Stimulated activated CD8-positive, alpha-beta memory T cell treated with anti-CD3 and anti-CD28 coated beads, Interleukin-12 subunit alpha, Interleukin-12 subunit beta, amount 100 ng/mL, for 24 hours (primary cell): ENCODE results near the gene EIF2S3B.
A peak's percentile ranks its signal among the peaks of the same experiment; 100 is the strongest.
"Not testable (repeated sequence)": the region's sequence is repeated elsewhere in the genome, so short reads cannot be mapped to it uniquely, and the experiment has no call there.

Experiments used
- DNase-seq: peaks from one replicate; pipeline ENCODE4 v3.0.0-alpha.2; 2020; ENCODE audit errors: extremely low read depth

The EIF2S3B gene

DNA sequence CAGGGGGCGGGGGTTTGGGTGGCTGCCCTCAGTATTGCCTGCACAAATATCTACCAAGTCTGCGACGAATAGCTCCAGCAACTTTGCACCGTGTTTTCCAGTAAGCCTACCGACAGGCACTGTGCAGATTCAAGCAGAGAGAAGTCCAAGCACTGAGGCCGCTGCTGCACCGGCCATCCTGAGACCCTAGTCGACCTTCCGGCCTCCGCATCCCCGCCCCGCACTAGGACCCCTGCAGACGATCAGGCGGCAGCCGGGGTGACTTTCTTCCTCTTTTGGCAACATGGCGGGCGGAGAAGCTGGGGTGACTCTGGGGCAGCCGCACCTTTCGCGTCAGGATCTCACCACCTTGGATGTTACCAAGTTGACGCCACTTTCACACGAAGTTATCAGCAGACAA lies at the start of gene EIF2S3B:
Gene EIF2S3B (plus strand): TSS at position 271 of the 400 bp plus-strand sequence. CDS start 13 bp downstream, at position 284.
- DNase-seq: no peak

DNA sequence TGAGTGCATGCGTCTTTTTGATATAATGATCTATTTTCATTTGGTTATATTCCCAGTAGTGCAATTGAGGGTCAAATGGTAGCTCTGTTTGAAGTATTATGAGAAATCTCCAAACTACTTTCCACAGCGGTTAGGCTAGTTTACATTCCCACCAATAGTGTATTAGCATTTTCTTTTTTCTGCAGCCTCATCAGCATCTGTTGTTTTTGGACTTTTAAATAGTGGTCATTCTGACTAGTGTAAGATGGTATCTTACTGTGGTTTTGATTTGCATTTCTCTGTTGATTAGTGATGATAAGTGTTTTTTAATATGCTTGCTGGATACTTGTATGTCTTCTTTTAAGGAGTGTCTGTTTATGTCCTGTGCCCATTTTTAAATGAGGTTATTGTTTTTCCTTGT lies 48.8 kb upstream of the EIF2S3B start:
- no peak for DNase-seq

DNA sequence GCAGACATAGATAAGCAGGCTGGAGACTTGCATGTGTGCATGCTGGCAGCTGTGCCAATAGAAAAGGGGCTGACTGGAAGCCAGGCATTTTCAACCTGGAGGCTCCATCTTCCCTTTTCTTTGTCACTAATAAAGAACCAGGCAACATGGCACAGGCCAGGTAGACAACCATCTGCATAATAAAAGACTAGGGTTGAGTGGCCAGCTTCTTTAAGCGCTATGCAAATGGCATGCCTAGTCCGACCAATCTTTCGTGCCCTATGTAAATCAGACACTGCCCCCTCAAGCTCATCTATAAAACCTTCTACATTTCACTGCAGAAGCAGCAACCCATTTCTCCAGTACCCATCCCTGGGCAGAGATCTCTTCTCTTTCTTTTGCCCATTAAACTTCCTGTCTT lies 47.9 kb upstream of the EIF2S3B start:
- DNase-seq: no peak

DNA sequence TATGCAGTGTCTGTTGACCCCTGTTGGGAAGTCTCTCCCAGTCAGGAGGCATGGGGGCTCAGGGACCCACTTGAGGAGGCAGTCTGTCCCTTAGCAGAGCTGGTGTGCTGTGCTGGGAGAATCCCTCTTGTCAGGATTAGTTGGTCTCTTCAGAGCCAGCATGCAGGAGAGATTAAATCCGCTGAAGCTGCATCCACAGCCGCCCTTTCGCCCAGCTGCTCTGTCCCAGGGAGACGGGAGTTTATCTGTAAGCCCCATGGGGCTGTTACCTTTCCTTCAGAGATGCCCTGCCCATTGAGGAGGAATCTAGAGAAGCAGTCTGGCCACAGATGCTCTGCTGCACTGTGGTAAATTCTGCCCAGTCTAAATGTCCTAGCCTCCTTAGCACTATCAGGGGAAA lies 39.4 kb upstream of the EIF2S3B start:
- no peak for DNase-seq

DNA sequence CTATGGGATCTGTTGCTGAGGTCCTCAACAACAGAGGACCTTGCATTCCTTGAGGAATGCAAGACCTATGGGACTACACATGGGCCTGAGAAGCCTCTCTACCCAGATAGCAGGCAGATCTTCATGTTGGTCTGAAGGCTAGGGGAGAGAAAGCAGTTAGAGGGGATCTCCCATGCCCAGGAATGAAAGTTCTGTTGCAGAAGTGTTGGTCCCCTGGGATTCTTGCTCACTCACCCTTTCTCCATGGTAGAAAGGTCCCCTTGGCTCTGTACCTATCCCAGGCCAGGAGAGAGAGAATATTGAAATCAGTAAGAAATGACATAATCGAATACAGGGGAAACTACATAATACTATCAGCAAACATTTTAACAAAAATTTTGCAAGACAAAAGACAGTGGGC lies 36.0 kb upstream of the EIF2S3B start:
- DNase-seq: no peak

DNA sequence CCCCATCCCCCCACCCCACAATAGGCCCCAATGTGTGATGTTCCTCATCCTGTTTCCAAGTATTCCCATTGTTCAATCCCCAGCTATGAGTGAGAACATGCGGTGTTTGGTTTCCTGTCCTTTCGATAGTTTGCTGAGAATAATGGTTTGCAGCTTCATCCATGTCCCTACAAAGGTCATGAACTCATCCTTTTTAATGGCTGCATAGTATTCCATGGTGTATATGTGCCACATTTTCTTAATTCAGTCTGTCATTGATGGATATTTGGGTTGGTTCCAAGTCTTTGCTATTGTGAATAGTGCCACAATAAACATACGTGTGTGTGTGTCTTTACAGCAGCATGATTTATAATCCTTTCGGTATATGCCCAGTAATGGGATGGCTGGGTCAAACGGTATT lies 32.9 kb upstream of the EIF2S3B start:
- not testable (repeated sequence) for DNase-seq

DNA sequence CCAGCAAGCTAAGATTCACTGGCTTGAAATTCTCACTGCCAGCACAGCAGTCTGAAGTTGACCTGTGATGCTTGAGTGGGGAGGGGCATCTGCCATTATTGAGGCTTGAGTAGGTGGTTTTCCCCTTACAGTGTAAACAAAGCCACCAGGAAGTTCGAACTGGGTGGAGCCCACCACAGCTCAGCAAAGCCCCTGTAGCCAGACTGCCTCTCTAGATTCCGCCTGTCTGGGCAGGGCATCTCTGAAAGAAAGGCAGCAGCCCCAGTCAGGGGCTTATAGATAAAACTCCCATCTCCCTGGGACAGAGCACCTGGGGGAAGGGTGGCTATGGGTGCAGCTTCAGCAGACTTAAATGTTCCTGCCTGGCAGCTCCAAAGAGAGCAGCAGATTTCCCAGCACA lies 23.8 kb upstream of the EIF2S3B start:
- DNase-seq: not testable (repeated sequence)

DNA sequence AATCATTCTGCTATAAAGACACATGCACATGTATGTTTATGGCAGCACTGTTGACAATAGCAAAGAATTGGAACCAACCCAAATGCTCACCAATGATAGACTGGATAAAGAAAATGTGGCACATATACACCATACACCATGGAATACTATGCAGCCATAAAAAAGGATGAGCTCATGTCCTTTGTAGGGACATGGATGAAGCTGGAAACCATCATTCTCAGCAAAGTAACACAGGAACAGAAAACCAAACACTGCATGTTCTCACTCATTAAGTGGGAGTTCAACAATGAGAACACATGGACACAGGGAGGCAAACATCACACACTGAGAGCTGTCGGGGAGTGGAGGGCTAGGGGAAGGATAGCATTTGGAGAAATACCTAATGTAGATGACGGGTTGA lies 18.4 kb upstream of the EIF2S3B start:
- DNase-seq: not testable (repeated sequence)

DNA sequence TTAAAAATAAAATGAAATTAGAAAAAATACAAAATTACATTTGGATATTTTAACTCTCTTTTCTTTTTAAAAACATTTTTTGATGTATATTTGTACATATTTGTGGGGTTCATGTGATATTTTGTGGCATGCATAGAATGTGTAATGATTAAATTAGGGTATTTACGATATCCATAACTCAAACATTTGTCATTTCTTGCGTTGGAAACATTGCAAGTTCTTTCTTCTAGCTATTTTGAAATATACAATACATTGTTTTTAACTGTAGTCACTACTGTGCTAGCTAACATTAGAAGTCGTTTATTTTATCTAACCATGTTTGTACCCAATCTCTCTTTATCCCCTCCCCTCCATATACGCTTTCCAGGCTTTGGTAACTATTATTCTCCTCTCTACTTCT lies 13.9 kb upstream of the EIF2S3B start:
- DNase-seq: no peak

DNA sequence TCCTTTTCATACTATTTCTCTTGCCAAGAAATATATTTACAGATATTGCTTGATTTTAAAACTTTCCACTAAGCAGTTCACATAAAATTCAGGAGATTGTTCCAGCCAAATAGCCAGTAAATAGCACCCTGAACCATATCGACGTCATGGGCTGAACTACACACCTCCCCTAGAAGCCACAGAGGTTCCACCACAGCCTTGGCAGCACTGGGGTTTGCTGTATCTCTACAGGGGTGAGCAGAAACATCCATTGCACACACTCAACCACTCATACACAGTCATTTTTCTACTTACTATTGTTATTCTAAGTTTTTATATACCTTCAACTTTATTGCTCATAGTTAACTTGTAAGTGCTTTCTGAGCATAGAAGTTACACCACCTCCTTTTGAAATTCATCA lies 8.1 kb upstream of the EIF2S3B start:
- DNase-seq: peak; percentile 35

DNA sequence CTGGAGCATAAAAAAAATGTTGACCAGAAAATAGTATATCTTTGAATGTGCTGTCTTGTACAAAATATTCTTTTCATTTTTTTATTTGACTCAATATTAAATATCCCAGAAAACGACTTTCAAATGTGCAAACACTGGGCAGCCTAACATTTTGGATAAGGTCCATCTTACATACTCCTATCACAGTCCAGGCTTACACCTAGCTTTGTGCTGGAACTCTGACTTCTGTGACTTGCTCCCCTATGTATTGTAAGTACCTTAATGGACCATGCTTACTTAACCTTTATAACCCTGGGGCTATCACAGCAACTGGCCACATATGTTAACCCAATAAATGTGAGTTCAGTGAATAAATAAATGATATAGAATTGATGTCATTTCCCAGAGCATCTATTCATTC lies 7.6 kb upstream of the EIF2S3B start:
- no peak for DNase-seq

DNA sequence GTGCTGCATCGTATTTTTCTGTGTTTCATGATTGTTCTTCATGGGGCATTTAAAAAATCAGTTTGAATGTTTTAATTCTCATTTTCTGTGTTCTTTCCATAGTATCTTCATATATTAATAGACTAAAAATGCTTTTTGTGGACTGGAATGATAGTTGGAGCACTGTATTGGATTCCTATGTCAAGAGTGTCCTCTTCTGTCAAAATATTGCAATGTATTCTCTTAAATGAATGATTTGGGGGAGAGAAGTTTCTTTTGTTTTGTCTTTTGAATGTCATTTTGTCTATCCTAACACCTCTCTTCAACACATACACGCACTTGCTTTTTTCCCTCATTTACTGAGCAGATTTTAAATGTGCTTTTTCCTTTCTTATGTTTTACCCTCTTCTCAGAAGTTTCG lies 4.7 kb upstream of the EIF2S3B start:
- DNase-seq: no peak

DNA sequence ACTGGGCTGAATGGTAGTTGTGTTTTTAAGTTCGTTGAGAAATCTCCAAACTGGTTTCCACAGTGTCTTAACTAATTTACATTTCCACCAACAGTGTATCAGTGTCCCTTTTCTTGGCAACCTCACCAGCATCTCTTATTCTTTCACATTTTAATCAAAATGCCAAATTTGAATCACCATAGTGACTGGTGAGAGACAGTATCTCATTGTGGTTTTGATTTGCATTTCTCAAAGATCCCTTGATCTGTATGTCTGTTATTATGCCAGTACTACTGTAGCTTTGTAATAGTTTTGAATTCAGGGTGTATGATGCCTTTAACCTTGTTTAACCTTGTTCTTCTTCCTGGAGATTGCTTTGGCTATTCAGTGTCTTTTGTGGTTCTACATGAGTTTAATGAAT lies 2.2 kb upstream of the EIF2S3B start:
- no peak for DNase-seq

DNA sequence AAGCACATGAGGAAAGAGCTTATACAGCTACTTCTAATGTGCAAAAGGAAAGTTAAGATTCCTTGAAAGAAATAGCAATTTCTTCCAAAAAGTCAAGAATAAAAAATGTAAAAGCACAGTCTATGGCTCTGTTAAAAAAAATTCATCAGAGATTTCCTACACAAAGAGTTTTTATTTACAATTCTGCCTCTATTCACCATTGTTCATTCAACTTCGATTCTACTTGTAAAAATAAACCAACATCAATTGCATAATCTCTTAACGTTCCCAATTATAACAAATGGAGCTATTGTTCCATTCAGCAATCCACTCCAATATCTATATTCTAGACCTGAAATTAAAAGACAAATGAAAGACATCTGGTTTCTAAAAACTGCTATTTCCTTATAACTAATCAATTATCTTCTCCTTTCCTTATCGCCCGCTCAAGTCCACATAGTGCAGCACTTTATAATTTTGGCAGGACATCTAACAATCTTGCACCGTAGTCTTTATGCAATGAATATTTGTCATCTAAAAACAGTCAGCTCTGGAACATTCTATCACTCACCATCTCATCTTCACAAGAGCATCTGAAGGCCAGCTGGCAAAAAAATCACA lies 6.2 kb downstream of the EIF2S3B start:
- DNase-seq: no peak

DNA sequence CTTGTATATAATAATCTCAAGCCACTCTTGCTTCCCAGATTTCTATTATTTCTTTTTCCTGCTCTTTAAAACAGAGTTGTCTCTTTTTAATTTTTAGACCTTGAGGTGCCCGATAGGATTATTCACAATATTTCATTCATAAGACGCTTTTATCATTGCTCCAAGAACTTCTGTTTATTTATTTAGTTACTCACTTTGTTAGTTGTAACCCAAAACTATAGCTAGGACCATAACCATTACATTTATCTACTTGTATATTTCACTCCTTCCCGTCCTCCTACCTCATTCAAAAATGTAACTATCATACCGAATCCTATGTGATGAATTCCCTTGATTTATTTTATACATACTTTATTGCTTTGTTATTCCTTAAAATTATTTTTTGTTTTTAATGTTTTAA lies 7.1 kb downstream of the EIF2S3B start:
- DNase-seq: no peak

DNA sequence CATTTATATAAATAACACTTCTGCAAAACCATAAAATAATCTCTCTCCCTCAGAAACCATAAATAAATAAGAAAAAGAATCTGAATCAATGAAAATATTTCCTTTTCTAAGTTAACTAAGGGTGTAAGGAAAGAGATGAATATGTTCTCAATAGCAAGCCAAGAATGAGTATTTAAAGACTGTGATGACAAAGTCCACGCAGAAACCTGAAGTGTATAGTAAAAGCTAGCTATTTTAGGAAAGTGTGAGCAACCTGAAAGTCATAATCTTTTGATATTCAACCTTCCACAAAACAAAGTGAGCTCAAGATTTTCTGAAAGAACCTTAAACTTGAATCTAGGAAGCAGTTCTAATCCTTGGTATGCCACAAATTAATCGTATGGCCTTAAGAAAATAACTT lies 15.9 kb downstream of the EIF2S3B start:
- no peak for DNase-seq

DNA sequence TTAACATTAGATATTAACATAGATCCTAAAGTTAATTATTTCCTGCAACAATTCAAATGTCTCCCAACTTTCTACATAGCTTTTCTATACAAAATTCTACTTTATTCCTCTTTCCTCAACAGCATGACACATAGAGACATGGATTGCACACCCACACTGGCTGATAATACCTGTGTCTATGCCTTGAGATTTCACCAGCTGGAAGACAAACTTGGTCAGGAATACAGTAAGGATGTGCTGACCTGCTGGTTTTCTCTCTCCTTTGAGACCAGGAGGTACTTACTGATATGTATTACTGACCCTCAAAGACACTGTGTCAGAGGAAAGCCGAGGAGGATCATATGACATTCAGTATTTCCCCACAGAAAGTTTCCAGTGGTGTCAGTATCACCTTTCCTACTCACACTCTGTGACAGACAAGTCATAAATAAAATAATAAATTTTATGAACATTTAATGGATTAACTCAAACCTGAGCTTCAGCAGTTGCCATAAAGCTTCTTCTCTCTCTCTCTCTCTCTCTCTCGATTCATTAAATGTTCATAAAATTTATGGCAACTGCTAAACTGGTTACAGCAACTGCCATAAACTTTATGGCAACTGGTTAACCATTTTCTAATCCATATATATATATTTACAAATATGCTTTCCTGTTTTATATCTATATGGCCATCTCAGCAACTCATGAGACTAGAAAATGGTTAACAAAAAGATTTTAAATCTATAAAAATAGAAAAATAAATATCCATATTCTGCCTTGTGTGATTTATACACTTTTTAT lies 22.7 kb downstream of the EIF2S3B start:
- no peak for DNase-seq

DNA sequence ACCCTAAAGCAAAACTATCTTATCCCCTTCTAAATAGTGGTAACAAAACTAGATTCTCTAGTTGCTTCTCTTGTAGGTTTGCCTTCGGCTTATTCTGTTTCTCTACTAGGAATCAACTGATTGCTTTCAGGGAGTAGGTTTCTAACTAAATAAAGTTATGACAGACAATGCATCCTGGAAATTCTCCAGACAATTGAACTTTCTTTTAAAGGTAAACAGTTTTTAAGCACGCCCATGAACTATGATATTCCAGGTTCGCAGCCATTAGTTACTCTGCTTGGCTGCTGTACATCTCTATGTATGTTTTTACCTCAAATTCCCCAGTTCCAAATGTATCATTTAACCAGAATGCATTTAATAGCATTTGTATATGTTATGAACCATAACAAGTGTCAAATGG lies 23.9 kb downstream of the EIF2S3B start:
- DNase-seq: no peak

DNA sequence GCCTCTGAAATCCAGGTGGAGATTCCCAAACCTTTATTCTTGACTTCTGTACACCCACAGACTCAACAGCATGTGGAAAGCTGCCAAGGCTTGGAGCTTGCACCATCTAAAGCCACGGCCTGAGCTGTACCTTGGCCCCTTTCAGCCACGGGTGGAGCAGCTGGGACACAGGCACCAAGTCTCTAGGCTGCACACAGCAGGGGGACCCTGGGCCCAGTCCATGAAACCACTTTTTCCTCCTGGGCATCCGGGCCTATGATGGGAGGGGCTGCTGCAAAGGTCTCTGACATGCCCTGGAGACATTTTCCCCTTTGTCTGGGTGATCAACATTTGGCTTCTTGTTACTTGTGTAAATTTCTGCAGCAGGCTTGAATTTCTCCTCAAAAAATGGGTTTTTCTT lies 32.0 kb downstream of the EIF2S3B start:
- DNase-seq: no peak

DNA sequence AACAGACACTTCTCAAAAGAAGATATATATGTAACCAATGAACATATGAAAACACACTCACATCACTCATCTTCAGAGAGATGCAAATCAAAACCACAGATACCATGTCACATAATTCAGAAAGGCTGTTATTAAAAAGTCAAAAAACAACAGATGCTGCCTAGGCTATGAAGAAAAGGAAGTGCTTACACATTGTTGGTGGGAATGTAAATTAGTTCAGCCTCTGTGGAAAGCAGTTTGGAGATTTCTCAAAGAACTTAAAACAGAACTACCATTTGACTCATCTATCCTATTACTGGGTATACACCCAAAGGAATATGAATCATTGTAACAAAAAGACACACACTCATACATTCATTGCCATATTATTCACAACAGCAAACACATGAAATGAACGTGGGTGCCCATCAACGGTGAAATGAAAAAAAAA lies 35.1 kb downstream of the EIF2S3B start:
- DNase-seq: no peak

DNA sequence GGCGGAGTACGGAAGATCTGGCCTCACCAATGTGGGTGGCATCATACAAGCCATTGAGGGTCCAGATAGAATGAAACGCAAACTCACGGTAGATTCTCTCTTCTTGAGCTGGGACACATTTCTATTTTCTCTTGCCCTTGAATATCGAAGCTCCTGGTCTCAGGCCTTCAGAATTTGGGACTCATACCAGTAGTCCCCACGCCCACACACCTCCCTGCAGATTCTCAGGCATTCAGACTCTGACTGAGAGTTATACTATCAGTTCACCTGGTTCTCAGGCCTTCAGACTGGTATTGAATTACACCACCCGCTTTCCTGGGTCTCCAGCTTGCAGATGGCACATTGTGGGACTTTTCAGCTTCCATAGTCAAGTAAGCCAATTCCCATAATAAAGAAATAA lies 37.8 kb downstream of the EIF2S3B start:
- no peak for DNase-seq

DNA sequence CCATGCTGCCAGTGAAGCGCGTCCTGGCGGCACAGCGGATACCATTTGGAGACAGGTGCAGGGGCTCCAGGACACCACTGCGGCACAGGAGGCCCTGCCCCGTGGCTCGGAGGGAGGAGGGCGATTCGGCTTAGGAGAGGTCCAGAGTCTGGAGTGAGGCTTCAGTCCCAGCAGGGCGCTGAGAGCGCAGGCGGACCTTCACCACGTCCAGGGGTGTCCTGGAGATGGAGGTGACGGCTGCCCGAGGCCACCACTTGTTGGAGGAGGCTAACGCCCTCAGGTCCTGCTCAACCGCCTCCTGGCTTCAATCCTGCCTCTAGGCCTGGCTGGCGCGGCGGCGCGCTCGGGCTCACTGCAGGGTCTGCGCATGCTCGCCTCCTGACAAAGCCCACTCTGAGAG lies 45.7 kb downstream of the EIF2S3B start:
- DNase-seq: no peak

DNA sequence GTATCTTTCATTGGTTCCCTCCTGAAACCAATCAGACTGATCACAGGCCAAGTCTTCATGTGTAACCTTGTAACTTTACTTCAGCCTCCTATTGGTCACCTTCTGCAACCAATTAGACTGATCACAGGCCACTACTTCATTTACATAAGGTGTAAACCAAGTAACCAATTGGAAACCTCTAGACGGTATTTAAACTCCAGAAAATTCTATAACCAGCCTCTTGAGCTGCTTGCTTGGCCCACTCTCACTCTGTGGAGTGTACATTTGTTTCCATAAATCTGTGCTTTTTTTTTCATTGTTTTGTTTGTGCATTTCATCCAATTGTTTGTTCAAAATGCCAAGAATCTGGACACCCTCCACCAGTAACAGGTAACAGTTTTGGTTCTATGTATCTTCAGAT lies 47.5 kb downstream of the EIF2S3B start:
- no peak for DNase-seq
